Measurements from ENCODE around the gene CACNG8.

Gene CACNG8

DNA sequence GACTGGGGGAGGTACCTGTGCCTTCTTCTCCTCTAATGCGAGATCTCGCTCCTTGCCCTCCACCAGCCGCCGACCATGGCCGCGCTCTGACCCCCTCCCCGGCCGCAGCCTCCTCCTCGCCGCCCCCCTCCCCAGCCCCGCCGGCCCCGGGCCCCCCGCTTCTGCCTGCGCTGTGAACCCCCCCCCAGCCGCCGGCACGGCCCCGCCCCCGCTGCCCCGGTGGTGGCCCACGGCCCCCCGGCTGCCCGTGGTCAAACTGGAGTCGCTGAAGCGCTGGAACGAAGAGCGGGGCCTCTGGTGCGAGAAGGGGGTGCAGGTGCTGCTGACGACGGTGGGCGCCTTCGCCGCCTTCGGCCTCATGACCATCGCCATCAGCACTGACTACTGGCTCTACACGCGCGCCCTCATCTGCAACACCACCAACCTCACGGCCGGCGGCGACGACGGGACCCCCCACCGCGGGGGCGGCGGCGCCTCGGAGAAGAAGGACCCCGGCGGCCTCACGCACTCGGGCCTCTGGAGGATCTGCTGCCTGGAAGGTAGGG, at the start of gene CACNG8:
CACNG8 (plus strand) TSS at position 51 of the 545 bp plus-strand sequence.
- TF ChIP-seq, protein P1, sequence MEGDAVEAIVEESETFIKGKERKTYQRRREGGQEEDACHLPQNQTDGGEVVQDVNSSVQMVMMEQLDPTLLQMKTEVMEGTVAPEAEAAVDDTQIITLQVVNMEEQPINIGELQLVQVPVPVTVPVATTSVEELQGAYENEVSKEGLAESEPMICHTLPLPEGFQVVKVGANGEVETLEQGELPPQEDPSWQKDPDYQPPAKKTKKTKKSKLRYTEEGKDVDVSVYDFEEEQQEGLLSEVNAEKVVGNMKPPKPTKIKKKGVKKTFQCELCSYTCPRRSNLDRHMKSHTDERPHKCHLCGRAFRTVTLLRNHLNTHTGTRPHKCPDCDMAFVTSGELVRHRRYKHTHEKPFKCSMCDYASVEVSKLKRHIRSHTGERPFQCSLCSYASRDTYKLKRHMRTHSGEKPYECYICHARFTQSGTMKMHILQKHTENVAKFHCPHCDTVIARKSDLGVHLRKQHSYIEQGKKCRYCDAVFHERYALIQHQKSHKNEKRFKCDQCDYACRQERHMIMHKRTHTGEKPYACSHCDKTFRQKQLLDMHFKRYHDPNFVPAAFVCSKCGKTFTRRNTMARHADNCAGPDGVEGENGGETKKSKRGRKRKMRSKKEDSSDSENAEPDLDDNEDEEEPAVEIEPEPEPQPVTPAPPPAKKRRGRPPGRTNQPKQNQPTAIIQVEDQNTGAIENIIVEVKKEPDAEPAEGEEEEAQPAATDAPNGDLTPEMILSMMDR (IDR thresholded peaks at IDR 0.05; ENCODE audit: control extremely low read depth, extremely low read depth, low read depth, missing control alignments), result no peak
- CTCF ChIA-PET, result no interaction called here

DNA sequence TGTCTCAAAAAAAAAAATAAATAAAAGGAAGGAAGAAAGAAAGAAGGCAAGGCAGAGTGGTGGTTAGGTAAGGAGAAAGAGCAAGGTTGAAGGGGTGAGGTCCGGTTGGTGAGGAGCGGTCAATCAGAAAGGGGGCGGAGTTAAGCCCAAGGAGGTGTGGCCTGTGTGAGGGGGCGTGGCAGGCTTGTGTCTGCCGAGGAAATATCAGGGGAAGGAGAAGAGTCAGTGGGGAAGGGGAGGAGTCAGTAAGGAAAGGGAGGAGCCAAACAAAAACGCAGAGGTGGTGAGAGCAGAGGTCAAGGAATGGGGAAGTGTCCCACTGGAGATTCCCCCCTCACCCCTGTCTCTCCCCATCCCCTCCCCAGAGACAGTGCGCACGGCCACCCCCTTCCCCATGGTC, 47.7 kb upstream of the CACNG8 start:
- DNase-seq (ENCODE audit: extremely low spot score), result no peak
- CTCF ChIA-PET, result no interaction called here
- TF ChIP-seq, protein P1 (IDR thresholded peaks at IDR 0.05; ENCODE audit: control extremely low read depth, extremely low read depth, low read depth, missing control alignments), result no peak
- POLR2A ChIA-PET, result no interaction called here

More for the DNA sequence above, at the start of gene CACNG8:
- no peak for DNase-seq (ENCODE audit: extremely low spot score)
- POLR2A ChIA-PET, result no interaction called here

GRCh38 chr19:53916004-53916403, 46.7 kb upstream of the CACNG8 start:
- POLR2A ChIA-PET, result no interaction called here
- CTCF ChIA-PET, result no interaction called here
- TF ChIP-seq, protein P1 (IDR thresholded peaks at IDR 0.05; ENCODE audit: control extremely low read depth, extremely low read depth, low read depth, missing control alignments), result no peak
- no peak for DNase-seq (ENCODE audit: extremely low spot score)

GRCh38 chr19:53917356-53917755, 45.4 kb upstream of the CACNG8 start:
- TF ChIP-seq, protein P1 (IDR thresholded peaks at IDR 0.05; ENCODE audit: control extremely low read depth, extremely low read depth, low read depth, missing control alignments), result no peak
- POLR2A ChIA-PET, result no interaction called here
- no peak for DNase-seq (ENCODE audit: extremely low spot score)
- CTCF ChIA-PET, result interaction anchor here (1.2 to 1.5 kb wide), 4 partner anchors 10 to 108 kb away, joined by 3 to 4 read pairs (median 4); no protein-coding TSS in a partner anchor

GRCh38 chr19:53927739-53928138, 35.0 kb upstream of the CACNG8 start:
- POLR2A ChIA-PET, result no interaction called here
- TF ChIP-seq, protein P1 (IDR thresholded peaks at IDR 0.05; ENCODE audit: control extremely low read depth, extremely low read depth, low read depth, missing control alignments), result no peak
- CTCF ChIA-PET, result no interaction called here
- DNase-seq (ENCODE audit: extremely low spot score), result no peak

- POLR2A ChIA-PET, result no interaction called here
- CTCF ChIA-PET, result no interaction called here
- no peak for DNase-seq (ENCODE audit: extremely low spot score)
- TF ChIP-seq, protein P1 (IDR thresholded peaks at IDR 0.05; ENCODE audit: control extremely low read depth, extremely low read depth, low read depth, missing control alignments), result no peak
Observed at GRCh38 chr19:53936029-53936428, 26.7 kb upstream of the CACNG8 start.
